GM19035 (cell line): Measurements from ENCODE around the gene CCDC198.

Experiments
- ATAC-seq: cut with Tn5 transposase; IDR thresholded peaks from one replicate; pipeline ENCODE4 v1.9.1; 2021; ENCODE audit not compliant: unreplicated experiment

Gene CCDC198

GRCh38 chr14:57464008-57464730, 29.5 kb downstream of the CCDC198 start:
- ATAC-seq, result no peak

DNA sequence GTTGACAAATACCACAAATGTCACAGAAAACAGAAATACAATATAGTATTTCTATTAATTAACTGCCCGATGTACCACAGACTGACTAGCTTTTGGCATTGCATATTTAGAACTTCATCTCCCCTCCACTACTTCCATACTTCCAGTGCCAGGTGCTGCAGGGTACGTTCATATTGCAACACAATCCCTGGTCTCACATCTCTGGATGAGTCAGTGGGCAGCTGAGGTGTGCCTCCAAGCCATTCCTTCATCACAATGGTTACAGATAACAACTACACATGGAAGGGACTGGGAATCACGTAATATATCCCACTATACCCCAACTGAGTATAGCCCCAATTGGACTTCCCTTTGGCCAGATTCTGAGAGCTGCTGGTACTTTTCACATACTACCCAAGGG, 31.1 kb downstream of the CCDC198 start:
- ATAC-seq, result no peak

- ATAC-seq, result no peak
These were observed 31.8 kb downstream of the CCDC198 start for GRCh38 chr14:57461777-57462320.

- no peak for ATAC-seq
These were observed 57.7 kb downstream of the CCDC198 start for GRCh38 chr14:57435923-57436322.

DNA sequence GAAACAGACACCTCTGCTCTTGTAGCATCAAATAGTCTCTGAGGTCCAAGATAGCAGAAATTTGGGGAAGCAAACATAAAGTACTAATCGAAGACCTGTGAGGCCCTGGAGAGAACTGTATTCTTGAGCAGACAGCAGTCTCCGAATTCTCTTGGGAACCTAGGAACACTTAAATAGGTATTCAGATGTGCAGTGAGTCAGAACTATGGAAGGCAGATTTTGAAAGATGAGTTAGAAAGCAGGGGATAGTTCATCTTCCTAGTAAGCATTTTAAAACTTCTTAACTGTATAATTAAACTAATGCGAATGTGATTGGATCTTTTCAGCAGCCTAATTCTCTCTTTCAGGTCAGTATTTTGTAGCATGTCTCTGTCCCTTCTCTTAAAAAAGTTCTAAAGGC, 72.7 kb downstream of the CCDC198 start:
- ATAC-seq, result no peak

GRCh38 chr14:57420033-57420432, 73.6 kb downstream of the CCDC198 start:
- ATAC-seq, result no peak
